Ovary (tissue), 9 donors: ENCODE measurements around the gene PSMB1. TPM values are rescaled to one million over a fixed set of nuclear protein-coding genes. Genes with fewer than 3 reads are reported as not detected.

ENCODE experiments used
- DNase-seq, 5 donors: peaks; one replicate each; pipeline ENCODE4 v3.0.0-alpha.2; 2019 to 2020
- H3K27ac ChIP-seq, 2 donors: fragments of 200-600 bp; one replicate each; pipeline versions ENCODE4 v1.5.1 to v1.8.0; 2019 to 2022
- H3K27me3 ChIP-seq: fragments of 200-600 bp; one replicate; pipeline ENCODE4 v1.8.0; 2022
- H3K36me3 ChIP-seq: fragments of 200-600 bp; sonication (generic); one replicate; pipeline ENCODE4 v1.5.1; 2019
- H3K4me1 ChIP-seq: one replicate; pipeline ENCODE4 v1.8.1; 2013; ENCODE audit warnings: mild to moderate bottlenecking, moderate library complexity; ENCODE audit not compliant: insufficient read depth
- H3K4me3 ChIP-seq: fragments of 200-600 bp; sonication (generic); one replicate; pipeline ENCODE4 v1.5.1; 2017
- H3K9me3 ChIP-seq, 2 donors: fragments of 200-600 bp in 1 of 2; sonication (generic) in 1 of 2; one replicate each; pipeline versions ENCODE4 v1.5.1 to v1.8.1; 2013 to 2019; ENCODE audit warnings: mild to moderate bottlenecking in 1 of 2, moderate library complexity in 1 of 2
- EP300 ChIP-seq: sonication (generic); formaldehyde crosslinking; IDR thresholded peaks from one replicate; pipeline ENCODE4 v1.6.1; 2017; ENCODE audit warnings: antibody characterized with exemption
- POLR2A ChIP-seq: fragments of 450-650 bp; IDR thresholded peaks from one replicate; pipeline ENCODE4 v1.6.1; 2017; ENCODE audit warnings: antibody characterized with exemption, mild to moderate bottlenecking, moderate library complexity
- WGBS, 3 donors: extraction: QIAGEN DNeasy Blood & Tissue Kit in 1 of 3; methylation state at CpG; one replicate each; pipeline versions ENCODE4 v1.1.5 to v1.1.7; 2013 to 2017; 5-methylcytosine and 5-hydroxymethylcytosine counted together
- intact Hi-C, 4 donors: fragments of 100-400 bp; cut with DNase I; formaldehyde crosslinking; loops; one replicate each; pipeline versions ENCODE4 v1.11.0 to v1.15.1; 2022 to 2023
- polyA plus RNA-seq, 2 donors: library from polyadenylated mRNA; stranded (reverse); fragments of 200-250 nt in 1 of 2; fragments of 350-450 nt in 1 of 2; fragmentation: Illumina TruSeq in 1 of 2; extraction: RNeasy Lipid Tissue Mini Kit (QIAGEN cat#74804) in 1 of 2; gene quantifications; one replicate each; pipeline ENCODE4 v1.2.3, GENCODE V29; 2013 to 2014
- total RNA-seq, 7 donors: library from RNA; depleted of rRNA in 2 of 7; stranded (reverse); fragments of >200 nt in 2 of 7; fragmentation: NEBNext Ultra II Directional in 3 of 7; extraction: Animal tissue kit (Norgen Biotek cat#: 25700) in 3 of 7; gene quantifications; one replicate each; pipeline versions ENCODE4 v1.1.0 to v1.2.4, GENCODE V29; 2016 to 2023
- TF ChIP-seq, protein P1 (sequence below), 3 donors: fragments of 450-650 bp in 2 of 3; fragments of 200-600 bp in 1 of 3; IDR thresholded peaks; one replicate each; pipeline versions ENCODE4 v1.5.1 to v1.8.0; 2016 to 2022; ENCODE audit warnings: antibody characterized with exemption in 3 of 3, mild to moderate bottlenecking in 1 of 3
- donor health status: DM: no; HTN: no; CAD: no; lungs with moderate emphysema.
- donor health status: DM: no; HTN: no; CAD: no.
- donor health status: Bipolar disorder and iron deficiency.
- donor health status: DM: yes; HTN: yes; CAD: no.
- donor health status: DM: no; HTN: no; CAD: no.
- donor health status: DM: yes; HTN: yes; CAD: no.

PSMB1 gene
- total and polyA plus RNA-seq, 9 donors = 110 to 211 (median 127) TPM

DNA sequence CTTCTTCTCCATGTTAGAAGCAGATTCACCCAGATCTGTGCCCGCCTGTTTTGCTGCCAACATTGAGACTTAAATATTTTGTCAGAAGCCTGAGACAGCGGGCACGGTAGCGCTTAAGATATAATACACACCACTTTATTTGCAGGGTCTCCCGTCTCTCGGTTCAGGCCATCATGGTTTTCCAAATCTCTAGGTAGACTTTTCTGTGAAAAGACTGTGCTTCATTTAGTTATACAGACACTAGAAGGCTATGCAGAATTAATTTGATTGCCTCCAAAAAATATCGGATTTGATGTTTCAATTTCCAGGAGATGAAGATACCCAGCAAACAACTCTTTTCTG, 1.7 kb upstream of the PSMB1 start:
- Histone ChIP-seq H3K27ac (peak overlapping the region in 1 of 2 donors; percentile 78), H3K4me3 (peak overlapping the region; percentile 84), H3K9me3 (no peaks in the 10 kb centered on the region), H3K36me3 (no peaks in the 10 kb centered on the region), H3K4me1 (peaks cover 7% of the 10 kb centered on the region), H3K27me3 (no peaks in the 10 kb centered on the region)
- intact Hi-C loops = loop anchor here in 1 of 4 donors (5.0 kb wide), 1 partner anchor 802 kb away; the partner anchor contains the start of genes DYNLT2 and ERMARD
- WGBS, 3 donors = 0 to 1% (median 1%) methylated on average over 7 of the region's 7 CpGs
- DNase-seq = no peak
- TF ChIP-seq, protein P1, sequence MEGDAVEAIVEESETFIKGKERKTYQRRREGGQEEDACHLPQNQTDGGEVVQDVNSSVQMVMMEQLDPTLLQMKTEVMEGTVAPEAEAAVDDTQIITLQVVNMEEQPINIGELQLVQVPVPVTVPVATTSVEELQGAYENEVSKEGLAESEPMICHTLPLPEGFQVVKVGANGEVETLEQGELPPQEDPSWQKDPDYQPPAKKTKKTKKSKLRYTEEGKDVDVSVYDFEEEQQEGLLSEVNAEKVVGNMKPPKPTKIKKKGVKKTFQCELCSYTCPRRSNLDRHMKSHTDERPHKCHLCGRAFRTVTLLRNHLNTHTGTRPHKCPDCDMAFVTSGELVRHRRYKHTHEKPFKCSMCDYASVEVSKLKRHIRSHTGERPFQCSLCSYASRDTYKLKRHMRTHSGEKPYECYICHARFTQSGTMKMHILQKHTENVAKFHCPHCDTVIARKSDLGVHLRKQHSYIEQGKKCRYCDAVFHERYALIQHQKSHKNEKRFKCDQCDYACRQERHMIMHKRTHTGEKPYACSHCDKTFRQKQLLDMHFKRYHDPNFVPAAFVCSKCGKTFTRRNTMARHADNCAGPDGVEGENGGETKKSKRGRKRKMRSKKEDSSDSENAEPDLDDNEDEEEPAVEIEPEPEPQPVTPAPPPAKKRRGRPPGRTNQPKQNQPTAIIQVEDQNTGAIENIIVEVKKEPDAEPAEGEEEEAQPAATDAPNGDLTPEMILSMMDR (IDR thresholded peaks at IDR 0.05) = no peak
- no peak for TF ChIP-seq POLR2A
- TF ChIP-seq EP300 = no peak

DNA sequence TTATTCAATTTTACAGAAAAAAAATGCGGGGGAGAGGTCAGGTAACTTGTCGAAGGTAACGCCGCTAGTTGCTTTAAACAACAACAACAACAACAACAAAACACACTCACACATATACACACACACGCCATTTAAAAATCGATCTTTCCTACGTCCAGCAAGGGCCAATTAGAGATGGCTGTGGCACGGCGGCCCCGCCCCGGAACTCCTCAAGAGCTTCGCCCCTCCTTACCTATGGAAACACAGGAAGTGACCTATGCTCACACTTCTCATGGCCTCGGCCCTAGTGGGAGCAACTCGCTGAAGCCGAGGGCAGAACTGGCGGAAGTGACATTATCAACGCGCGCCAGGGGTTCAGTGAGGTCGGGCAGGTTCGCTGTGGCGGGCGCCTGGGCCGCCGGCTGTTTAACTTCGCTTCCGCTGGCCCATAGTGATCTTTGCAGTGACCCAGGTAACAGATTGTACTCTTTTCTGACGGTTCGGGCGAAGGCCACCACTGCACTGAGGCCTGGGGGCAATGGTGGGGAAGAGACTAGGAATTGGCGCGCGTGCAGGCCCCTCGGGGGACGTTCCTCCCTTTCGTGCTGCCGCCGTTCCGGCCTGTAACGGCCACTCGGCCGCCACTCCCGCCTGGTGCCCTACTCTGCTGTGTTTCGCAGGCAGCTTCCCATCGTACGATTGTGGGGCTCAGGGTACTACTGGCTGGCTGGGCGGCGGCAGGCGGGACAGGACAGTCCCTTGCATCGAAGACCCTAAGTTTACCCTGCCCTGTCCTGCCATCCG, 1.1 kb upstream of the PSMB1 start, which contains the start of gene TBP:
Gene TBP (plus strand): TSS at position 357 of the 783 bp plus-strand sequence. CDS start 2,661 bp downstream, outside the sequence.
- peak within 1 kb of the TSS; percentile 47 to 85 for H3K27ac ChIP-seq
- intact Hi-C loops = loop anchor here in 1 of 4 donors (5.0 kb wide), 1 partner anchor 802 kb away; the partner anchor contains the start of genes DYNLT2 and ERMARD
- H3K4me1 ChIP-seq = peaks cover 7% of the 10 kb centered on the region
- peak within 1 kb of the TSS; percentile 84 for H3K4me3 ChIP-seq
- no peaks in the 10 kb centered on the region for H3K9me3 ChIP-seq
- H3K36me3 ChIP-seq = no peaks in the 10 kb centered on the region
- DNase-seq = peak; percentile 95 to 98 (median 96)
- peak; percentile 61 for TF ChIP-seq POLR2A
- TF ChIP-seq, protein P1 (IDR thresholded peaks at IDR 0.05) = no peak
- no peaks in the 10 kb centered on the region for H3K27me3 ChIP-seq
- 0 to 2% (median 0%) methylated on average over 46 to 51 of the region's 51 CpGs for WGBS, 3 donors

DNA sequence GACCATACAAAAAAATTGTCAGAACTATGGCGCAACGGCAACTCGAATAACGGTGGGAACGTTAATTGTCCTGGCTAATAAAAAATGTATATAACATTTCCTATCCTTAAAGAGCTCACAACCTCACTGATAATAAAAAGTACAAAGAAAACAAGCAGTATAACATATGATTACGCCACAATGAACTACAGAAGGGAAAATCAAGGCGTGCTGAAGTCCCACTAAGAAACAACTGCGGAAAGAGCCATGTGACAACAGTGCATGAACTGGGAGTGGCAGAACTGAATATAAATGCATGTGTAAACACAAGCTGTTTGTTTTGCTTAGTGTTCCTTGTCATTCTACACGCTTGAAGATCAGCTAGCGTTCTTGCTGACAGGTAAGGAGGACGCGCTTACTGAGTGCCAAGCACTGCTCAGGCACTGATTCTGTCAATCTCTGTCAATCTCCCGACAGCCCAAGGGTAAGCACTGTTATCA, 466 bp upstream of the PSMB1 start:
- Histone ChIP-seq H3K36me3 (no peaks in the 10 kb centered on the region), H3K9me3 (no peaks in the 10 kb centered on the region), H3K27me3 (no peaks in the 10 kb centered on the region), H3K4me3 (peak overlapping the region; percentile 84), H3K27ac (peak overlapping the region; percentile 31 to 85), H3K4me1 (peaks cover 7% of the 10 kb centered on the region)
- intact Hi-C loops = loop anchor here in 1 of 4 donors (5.0 kb wide), 1 partner anchor 801 kb away; the partner anchor contains the start of genes DYNLT2 and ERMARD
- WGBS, 3 donors = 0 to 1% (median 0%) methylated on average over 13 of the region's 13 CpGs
- peak in 3 of 5 donors; percentile 25 to 42 (median 28) for DNase-seq
- TF ChIP-seq POLR2A (no peak), EP300 (no peak)
- TF ChIP-seq, protein P1 (IDR thresholded peaks at IDR 0.05) = no peak

DNA sequence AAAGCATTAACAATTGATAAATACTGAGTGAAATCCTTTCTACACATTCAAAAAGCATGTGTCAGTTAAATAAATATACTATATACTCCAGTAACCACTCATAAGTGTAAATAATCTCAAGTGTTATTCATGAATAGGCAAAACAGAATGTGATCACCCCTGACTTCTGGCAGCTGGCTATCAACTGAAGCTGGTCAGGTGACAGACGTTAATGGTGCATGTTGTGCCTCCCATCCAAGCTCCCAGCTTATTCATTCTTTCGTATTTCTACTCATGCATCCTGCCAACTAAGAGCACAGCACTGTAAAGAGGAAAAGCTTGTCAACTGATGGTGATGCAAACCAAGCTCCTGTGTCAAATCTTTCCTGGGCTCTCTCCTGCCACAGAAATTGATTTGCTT, 7.7 kb downstream of the PSMB1 start:
- H3K27me3 ChIP-seq = no peaks in the 10 kb centered on the region
- intact Hi-C loops = no loop called here
- H3K27ac ChIP-seq = no peak overlapping the region
- TF ChIP-seq POLR2A (no peak), EP300 (no peak)
- TF ChIP-seq, protein P1 (IDR thresholded peaks at IDR 0.05) = no peak
- no peak for DNase-seq
- no peak overlapping the region for H3K4me3 ChIP-seq
- no peaks in the 10 kb centered on the region for H3K36me3 ChIP-seq
- no peaks in the 10 kb centered on the region for H3K4me1 ChIP-seq
- WGBS, 3 donors = 7 to 10% (median 10%) methylated on average over 2 of the region's 2 CpGs
- no peaks in the 10 kb centered on the region for H3K9me3 ChIP-seq
